BLaER1 (cell line): ENCODE data around the gene CSNK2B.
"Not testable (repeated sequence)": the region's sequence is repeated elsewhere in the genome, so short reads cannot be mapped to it uniquely, and the experiment has no call there.

ENCODE experiments used
- H3K27ac ChIP-seq: shearing (Covaris generic); formaldehyde crosslinking; 2 replicates; pipeline ENCODE4 v1.8.1; 2022
- H3K27me3 ChIP-seq: shearing (Covaris generic); formaldehyde crosslinking; 2 replicates; pipeline ENCODE4 v1.8.1; 2022
- H3K36me3 ChIP-seq: shearing (Covaris generic); formaldehyde crosslinking; 2 replicates; pipeline ENCODE4 v1.8.1; 2022
- H3K4me1 ChIP-seq: shearing (Covaris generic); formaldehyde crosslinking; 2 replicates; pipeline ENCODE4 v1.8.1; 2022
- H3K4me2 ChIP-seq: shearing (Covaris generic); formaldehyde crosslinking; 2 replicates; pipeline ENCODE4 v1.8.1; 2022
- H3K4me3 ChIP-seq: shearing (Covaris generic); formaldehyde crosslinking; 2 replicates; pipeline ENCODE4 v1.8.1; 2022
- H3K9ac ChIP-seq: shearing (Covaris generic); formaldehyde crosslinking; 2 replicates; pipeline ENCODE4 v1.8.1; 2022
- H3K9me3 ChIP-seq: shearing (Covaris generic); formaldehyde crosslinking; 2 replicates; pipeline ENCODE4 v1.8.1; 2022
- H4K20me1 ChIP-seq: shearing (Covaris generic); formaldehyde crosslinking; 2 replicates; pipeline ENCODE4 v1.8.1; 2022
- Cebpa-rat ChIP-seq: shearing (Covaris generic); IDR thresholded peaks from 2 replicates; pipeline ENCODE4 v1.8.1; 2022

Gene CSNK2B

GRCh38 chr6:31700740-31701401, 35.0 kb downstream of the CSNK2B start:
- H3K4me3 ChIP-seq, result no peak overlapping the region

GRCh38 chr6:31701666-31702404, 36.0 kb downstream of the CSNK2B start:
- H3K27me3 ChIP-seq, result no peaks in the 10 kb centered on the region
- no peak for TF ChIP-seq Cebpa-rat
- H4K20me1 ChIP-seq, result peaks cover 12% of the 10 kb centered on the region
- no peaks in the 10 kb centered on the region for H3K9me3 ChIP-seq
- H3K4me1 ChIP-seq, result peaks cover 36% of the 10 kb centered on the region
- peak overlapping the region; percentile 83 for H3K4me3 ChIP-seq
- H3K36me3 ChIP-seq, result peaks cover 40% of the 10 kb centered on the region
- H3K9ac ChIP-seq, result peak overlapping the region; percentile 92
- H3K27ac ChIP-seq, result peak overlapping the region; percentile 91
- peak overlapping the region; percentile 91 for H3K4me2 ChIP-seq

More at GRCh38 chr6:31700740-31701401, 35.0 kb downstream of the CSNK2B start:
- H3K4me1 ChIP-seq, result peaks cover 31% of the 10 kb centered on the region
- H4K20me1 ChIP-seq, result peaks cover 14% of the 10 kb centered on the region
- H3K36me3 ChIP-seq, result peaks cover 50% of the 10 kb centered on the region
- TF ChIP-seq Cebpa-rat, result no peak
- no peaks in the 10 kb centered on the region for H3K27me3 ChIP-seq
- no peak overlapping the region for H3K27ac ChIP-seq
- peak overlapping the region; percentile 91 for H3K4me2 ChIP-seq
- H3K9me3 ChIP-seq, result no peaks in the 10 kb centered on the region
- H3K9ac ChIP-seq, result no peak overlapping the region

GRCh38 chr6:31702405-31702818, 36.5 kb downstream of the CSNK2B start:
- Histone ChIP-seq H3K4me1 (peaks cover 42% of the 10 kb centered on the region), H4K20me1 (peaks cover 10% of the 10 kb centered on the region), H3K27ac (peak overlapping the region; percentile 91), H3K27me3 (no peaks in the 10 kb centered on the region), H3K9me3 (no peaks in the 10 kb centered on the region), H3K4me2 (peak overlapping the region; percentile 91), H3K4me3 (peak overlapping the region; percentile 83), H3K9ac (peak overlapping the region; percentile 92), H3K36me3 (peaks cover 35% of the 10 kb centered on the region)
- TF ChIP-seq Cebpa-rat, result no peak

GRCh38 chr6:31702819-31703716, 37.2 kb downstream of the CSNK2B start, which contains the start of gene ABHD16A:
Gene ABHD16A, minus strand, starts transcription at chr6:31703324. Its CDS starts 43 bp downstream, at chr6:31703281.
- TF ChIP-seq Cebpa-rat, result peak; percentile 100
- peak within 1 kb of the TSS; percentile 91 for H3K27ac ChIP-seq
- no peaks in the 10 kb centered on the region for H3K9me3 ChIP-seq
- peaks cover 30% of the 10 kb centered on the region for H3K36me3 ChIP-seq
- H4K20me1 ChIP-seq, result peaks cover 10% of the 10 kb centered on the region
- peaks cover 45% of the 10 kb centered on the region for H3K4me1 ChIP-seq
- H3K4me2 ChIP-seq, result peak within 1 kb of the TSS; percentile 91
- H3K27me3 ChIP-seq, result no peaks in the 10 kb centered on the region
- peak within 1 kb of the TSS; percentile 92 for H3K9ac ChIP-seq
- peak within 1 kb of the TSS; percentile 83 for H3K4me3 ChIP-seq

- Histone ChIP-seq H3K9me3 (no peaks in the 10 kb centered on the region), H3K27ac (no peak overlapping the region), H3K36me3 (peaks cover 7% of the 10 kb centered on the region), H3K4me3 (no peak overlapping the region), H3K27me3 (no peaks in the 10 kb centered on the region), H3K9ac (no peak overlapping the region), H4K20me1 (peaks cover 10% of the 10 kb centered on the region), H3K4me2 (no peak overlapping the region), H3K4me1 (peaks cover 62% of the 10 kb centered on the region)
- no peak for TF ChIP-seq Cebpa-rat
Observed at GRCh38 chr6:31705931-31706330, 40.1 kb downstream of the CSNK2B start.

GRCh38 chr6:31706599-31706998, 40.7 kb downstream of the CSNK2B start, which contains the start of gene LY6G6F:
Gene LY6G6F, plus strand, starts transcription at chr6:31706866. Its CDS starts 41 bp downstream, at chr6:31706907.
- Histone ChIP-seq H3K36me3 (0 out of 2 replicates have a peak, but pooled peaks cover under 1% of the 10 kb centered on the region), H3K4me3 (no peak within 1 kb of the TSS), H3K9ac (no peak within 1 kb of the TSS), H4K20me1 (peaks cover 5% of the 10 kb centered on the region), H3K27me3 (no peaks in the 10 kb centered on the region), H3K4me2 (peak within 1 kb of the TSS; percentile 33), H3K9me3 (no peaks in the 10 kb centered on the region), H3K27ac (no peak within 1 kb of the TSS), H3K4me1 (peaks cover 62% of the 10 kb centered on the region)
- TF ChIP-seq Cebpa-rat, result no peak

GRCh38 chr6:31707701-31708100, 41.8 kb downstream of the CSNK2B start:
- Histone ChIP-seq H3K36me3 (no peaks in the 10 kb centered on the region), H3K4me3 (no peak overlapping the region), H3K4me1 (peaks cover 66% of the 10 kb centered on the region), H3K27ac (no peak overlapping the region), H3K9me3 (no peaks in the 10 kb centered on the region), H4K20me1 (no peaks in the 10 kb centered on the region), H3K9ac (no peak overlapping the region), H3K27me3 (no peaks in the 10 kb centered on the region), H3K4me2 (peak overlapping the region; percentile 33)
- TF ChIP-seq Cebpa-rat, result no peak

- Histone ChIP-seq H3K4me3 (no peak overlapping the region), H3K27ac (no peak overlapping the region; the same call in 1 of the 2 replicates), H4K20me1 (no peaks in the 10 kb centered on the region), H3K9me3 (no peaks in the 10 kb centered on the region), H3K36me3 (no peaks in the 10 kb centered on the region), H3K27me3 (no peaks in the 10 kb centered on the region), H3K4me1 (peaks cover 70% of the 10 kb centered on the region), H3K9ac (no peak overlapping the region), H3K4me2 (peak overlapping the region; percentile 33)
- no peak for TF ChIP-seq Cebpa-rat
Observed at GRCh38 chr6:31708224-31708623, 42.3 kb downstream of the CSNK2B start.

- not testable (repeated sequence) for H3K9me3 ChIP-seq, H3K9ac ChIP-seq, H3K27ac ChIP-seq, H3K27me3 ChIP-seq, H3K36me3 ChIP-seq, H4K20me1 ChIP-seq, H3K4me2 ChIP-seq, H3K4me3 ChIP-seq
- H3K4me1 ChIP-seq, result peaks cover 71% of the 10 kb centered on the region
Observed at GRCh38 chr6:31709157-31709556, 43.3 kb downstream of the CSNK2B start.
